ENCODE data around the gene TRIAP1. TPM values are rescaled to one million over a fixed set of nuclear protein-coding genes. Genes with fewer than 3 reads are reported as not detected.

TRIAP1 gene
- total RNA-seq, 2 donors from 2014 or later, result 20.4 to 27.8 TPM

GRCh38 chr12:120437735-120438494, 8.3 kb downstream of the TRIAP1 start, which contains the start of gene COX6A1:
COX6A1 (plus strand) TSS chr12:120438113; CDS start chr12:120438127, 14 bp downstream.
- Histone ChIP-seq H3K4me3 (peak within 1 kb of the TSS; percentile 72), H3K27me3 (no peaks in the 10 kb centered on the region), H3K9ac (ENCODE audit: low read depth in 2 of 2, low read length in 2 of 2) (peak within 1 kb of the TSS; percentile 68 to 94), H3K36me3 (peaks cover 6% of the 10 kb centered on the region), H3K27ac (peak within 1 kb of the TSS; percentile 70), H3K9me3 (no peaks in the 10 kb centered on the region), H3K4me1 (peaks cover 7% of the 10 kb centered on the region)
- peak; percentile 98 for DNase-seq
- TF ChIP-seq, protein P1, sequence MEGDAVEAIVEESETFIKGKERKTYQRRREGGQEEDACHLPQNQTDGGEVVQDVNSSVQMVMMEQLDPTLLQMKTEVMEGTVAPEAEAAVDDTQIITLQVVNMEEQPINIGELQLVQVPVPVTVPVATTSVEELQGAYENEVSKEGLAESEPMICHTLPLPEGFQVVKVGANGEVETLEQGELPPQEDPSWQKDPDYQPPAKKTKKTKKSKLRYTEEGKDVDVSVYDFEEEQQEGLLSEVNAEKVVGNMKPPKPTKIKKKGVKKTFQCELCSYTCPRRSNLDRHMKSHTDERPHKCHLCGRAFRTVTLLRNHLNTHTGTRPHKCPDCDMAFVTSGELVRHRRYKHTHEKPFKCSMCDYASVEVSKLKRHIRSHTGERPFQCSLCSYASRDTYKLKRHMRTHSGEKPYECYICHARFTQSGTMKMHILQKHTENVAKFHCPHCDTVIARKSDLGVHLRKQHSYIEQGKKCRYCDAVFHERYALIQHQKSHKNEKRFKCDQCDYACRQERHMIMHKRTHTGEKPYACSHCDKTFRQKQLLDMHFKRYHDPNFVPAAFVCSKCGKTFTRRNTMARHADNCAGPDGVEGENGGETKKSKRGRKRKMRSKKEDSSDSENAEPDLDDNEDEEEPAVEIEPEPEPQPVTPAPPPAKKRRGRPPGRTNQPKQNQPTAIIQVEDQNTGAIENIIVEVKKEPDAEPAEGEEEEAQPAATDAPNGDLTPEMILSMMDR (IDR thresholded peaks at IDR 0.05), result no peak
- intact Hi-C loops (cut with DNase I), result no loop called here

- no peaks in the 10 kb centered on the region for H3K4me1 ChIP-seq
- no peak overlapping the region for H3K4me3 ChIP-seq
- H3K9ac ChIP-seq (ENCODE audit: low read depth in 2 of 2, low read length in 2 of 2), result no peak overlapping the region
- H3K27ac ChIP-seq, result no peak overlapping the region
- DNase-seq, result no peak
- TF ChIP-seq, protein P1 (IDR thresholded peaks at IDR 0.05), result no peak
- H3K36me3 ChIP-seq, result no peaks in the 10 kb centered on the region
- H3K9me3 ChIP-seq, result no peaks in the 10 kb centered on the region
- intact Hi-C loops (cut with DNase I), result no loop called here
- H3K27me3 ChIP-seq, result no peaks in the 10 kb centered on the region
Observed at GRCh38 chr12:120432772-120433525, 13.2 kb downstream of the TRIAP1 start.

DNA sequence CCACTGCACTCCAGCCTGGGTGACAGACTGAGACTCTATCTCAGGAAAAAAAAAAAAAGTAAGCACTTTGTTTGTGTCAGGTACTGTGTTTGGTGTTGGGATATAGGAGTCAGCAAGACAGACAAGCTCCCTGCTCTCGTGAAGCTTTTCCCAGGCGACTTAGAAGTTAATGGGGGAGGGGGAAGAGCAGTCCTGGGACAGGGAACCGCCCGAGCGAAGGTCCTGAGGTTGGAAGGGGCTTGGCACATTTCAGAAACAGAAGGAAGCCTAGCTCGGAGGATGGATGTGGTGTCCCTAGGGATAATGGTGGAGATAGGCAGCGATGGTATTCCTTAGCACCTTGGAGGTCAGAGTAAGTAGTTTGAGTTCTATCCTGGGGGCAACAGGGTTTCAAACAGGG, 16.8 kb downstream of the TRIAP1 start:
- H3K9ac ChIP-seq (ENCODE audit: low read depth in 2 of 2, low read length in 2 of 2), result no peak overlapping the region
- H3K4me1 ChIP-seq, result no peaks in the 10 kb centered on the region
- H3K36me3 ChIP-seq, result no peaks in the 10 kb centered on the region
- no peaks in the 10 kb centered on the region for H3K9me3 ChIP-seq
- intact Hi-C loops (cut with DNase I), result loop anchor here (2.0 kb wide), 1 partner anchor 71 kb away; no protein-coding TSS in a partner anchor
- no peak overlapping the region for H3K27ac ChIP-seq
- no peak overlapping the region for H3K4me3 ChIP-seq
- H3K27me3 ChIP-seq, result no peaks in the 10 kb centered on the region
- TF ChIP-seq, protein P1 (IDR thresholded peaks at IDR 0.05), result no peak
- DNase-seq, result no peak

DNA sequence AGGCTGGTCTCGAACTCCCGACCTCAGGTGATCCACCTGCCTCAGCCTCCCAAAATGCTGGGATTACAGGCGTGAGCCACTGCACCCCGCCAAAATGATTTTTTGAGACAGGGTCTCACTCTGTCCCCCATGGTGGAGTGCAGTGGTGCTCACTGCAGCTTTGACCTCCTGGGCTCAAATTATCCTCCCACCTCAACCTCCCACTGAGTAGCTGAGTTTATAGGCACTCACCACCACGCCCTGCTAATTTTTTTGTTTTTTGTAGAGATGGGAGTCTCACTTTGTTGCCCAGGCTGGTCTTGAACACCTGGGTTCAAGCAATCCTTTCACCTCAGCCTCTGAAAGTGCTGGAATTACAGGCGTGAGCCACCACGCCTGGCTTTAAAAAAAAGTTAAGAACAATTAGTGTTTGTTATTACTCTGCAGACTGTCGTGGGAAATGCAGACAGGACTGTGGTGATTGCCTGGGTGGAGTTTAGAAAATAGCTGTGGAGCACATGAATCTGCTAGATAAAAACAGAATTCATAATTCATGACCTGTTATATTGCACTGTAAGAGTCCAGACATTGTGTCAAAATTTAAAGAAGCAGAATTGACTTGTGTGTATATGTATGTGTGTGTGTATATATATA, 17.5 kb downstream of the TRIAP1 start:
- peak; percentile 30 for DNase-seq
- intact Hi-C loops (cut with DNase I), result loop anchor here (2.0 kb wide), 1 partner anchor 70 kb away; no protein-coding TSS in a partner anchor

DNA sequence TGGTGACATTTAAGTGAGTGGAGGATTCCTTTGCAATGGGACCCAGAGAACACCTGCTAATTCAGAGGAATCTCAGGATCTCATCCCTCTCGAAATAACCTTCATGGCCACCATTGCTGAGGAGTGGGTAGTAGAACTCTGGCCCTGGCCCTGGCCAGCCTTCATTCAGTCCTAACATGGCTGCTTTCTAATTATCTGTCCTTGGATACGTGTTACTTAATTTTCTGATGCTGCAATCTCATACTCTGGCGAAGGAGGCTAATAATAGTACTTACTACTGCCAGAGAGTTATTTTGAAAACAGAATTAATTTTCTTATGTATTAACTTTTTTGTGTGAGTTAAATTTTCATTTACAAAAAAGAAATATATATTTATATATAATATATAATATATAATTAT, 20.4 kb downstream of the TRIAP1 start:
- H3K36me3 ChIP-seq, result no peaks in the 10 kb centered on the region
- no peaks in the 10 kb centered on the region for H3K9me3 ChIP-seq
- intact Hi-C loops (cut with DNase I), result no loop called here
- H3K4me1 ChIP-seq, result no peaks in the 10 kb centered on the region
- H3K27ac ChIP-seq, result no peak overlapping the region
- DNase-seq, result no peak
- TF ChIP-seq, protein P1 (IDR thresholded peaks at IDR 0.05), result no peak
- H3K4me3 ChIP-seq, result no peak overlapping the region
- H3K27me3 ChIP-seq, result no peaks in the 10 kb centered on the region
- H3K9ac ChIP-seq (ENCODE audit: low read depth in 2 of 2, low read length in 2 of 2), result no peak overlapping the region

More for the DNA sequence above, 17.5 kb downstream of the TRIAP1 start:
- TF ChIP-seq, protein P1 (IDR thresholded peaks at IDR 0.05), result no peak
- H3K36me3 ChIP-seq, result no peaks in the 10 kb centered on the region
- H3K9ac ChIP-seq (ENCODE audit: low read depth in 2 of 2, low read length in 2 of 2), result no peak overlapping the region
- no peaks in the 10 kb centered on the region for H3K9me3 ChIP-seq
- H3K4me3 ChIP-seq, result no peak overlapping the region
- no peak overlapping the region for H3K27ac ChIP-seq
- H3K27me3 ChIP-seq, result no peaks in the 10 kb centered on the region
- no peaks in the 10 kb centered on the region for H3K4me1 ChIP-seq

All from colonic mucosa (tissue), 4 donors.